A549 (cell line): ENCODE results near the gene SH2D4B. TPM values are rescaled to one million over a fixed set of nuclear protein-coding genes. Genes with fewer than 3 reads are reported as not detected.

Experiments
- ATAC-seq, 2 experiments: fragments of 200-7000 bp in 1 of 2; fragments of >200 bp in 1 of 2; cut with Nextera tagmentation in 1 of 2; cut with Tn5 transposase in 1 of 2; 3 replicates each; pipeline versions ENCODE4 v1.8.0 to v1.9.1; 2018 to 2020; ENCODE audit warnings: mild to moderate bottlenecking in 1 of 2, moderate library complexity in 1 of 2
- CTCF ChIA-PET: fragments of 300-600 bp; sonication (Branson Sonifier 250); formaldehyde crosslinking; extraction: SDS; loops from one replicate; lab custom pipeline; 2021; ENCODE audit warnings: antibody characterized with exemption, inconsistent platforms; lab: Yijun Ruan, JAX
- POLR2A ChIA-PET: fragments of 350-600 bp; formaldehyde crosslinking; extraction: SDS; loops from one replicate; lab custom pipeline; 2021; ENCODE audit warnings: antibody characterized with exemption, inconsistent platforms; lab: Yijun Ruan, JAX
- DNase-seq, 2 experiments: peaks; one replicate each; pipeline versions ENCODE4 v3.0.0 to v3.0.0-alpha.2; 2011 to 2016; ENCODE audit warnings: low read depth in 1 of 2, low spot score in 1 of 2
- FAIRE-seq: peaks from 2 replicates; lab custom pipeline; 2011; peaks lifted over from hg19 to GRCh38; lab: Jason Lieb, UNC
- H3K27ac ChIP-seq, 2 experiments: fragments of >200 bp; sonication (Bioruptor Twin); formaldehyde crosslinking; 3 replicates each; pipeline ENCODE4 v1.5.1; 2016 to 2017
- H3K4me1 ChIP-seq: fragments of >200 bp; sonication (Bioruptor Twin); formaldehyde crosslinking; 3 replicates; pipeline ENCODE4 v1.6.1; 2016
- H3K4me2 ChIP-seq: fragments of >200 bp; sonication (Bioruptor Twin); formaldehyde crosslinking; 3 replicates; pipeline ENCODE4 v1.6.1; 2016
- H3K4me3 ChIP-seq: fragments of >200 bp; sonication (Bioruptor Twin); formaldehyde crosslinking; 3 replicates; pipeline ENCODE4 v1.5.1; 2016
- H3K9me3 ChIP-seq: fragments of >200 bp; sonication (Bioruptor Twin); formaldehyde crosslinking; 3 replicates; pipeline ENCODE4 v1.6.1; 2016
- CBX2 ChIP-seq: fragments of 200-600 bp; sonication (generic); IDR thresholded peaks from 2 replicates; pipeline ENCODE4 v1.6.1; 2016; ENCODE audit warnings: low read depth, mild to moderate bottlenecking, borderline replicate concordance
- CBX8 ChIP-seq: fragments of 200-600 bp; sonication (generic); IDR thresholded peaks from 2 replicates; pipeline ENCODE4 v1.6.1; 2016
- CEBPB ChIP-seq, 2 experiments: fragments of >200 bp in 1 of 2; sonication (Bioruptor Twin) in 1 of 2; formaldehyde crosslinking in 1 of 2; IDR thresholded peaks; 2 replicates each; pipeline ENCODE4 v1.6.1; 2012 to 2016
- CHD2 ChIP-seq: fragments of 150-350 bp; IDR thresholded peaks from 2 replicates; pipeline ENCODE4 v1.6.1; 2014; ENCODE audit warnings: low read length; ENCODE audit not compliant: partially characterized antibody
- CHD4 ChIP-seq: fragments of 200-600 bp; sonication (generic); IDR thresholded peaks from 2 replicates; pipeline ENCODE4 v1.6.1; 2016; ENCODE audit warnings: antibody characterized with exemption, mild to moderate bottlenecking, borderline replicate concordance
- EHF ChIP-seq: fragments of 250-450 bp; sonication (Bioruptor Pico); IDR thresholded peaks from 2 replicates; pipeline ENCODE4 v1.5.0; 2020; ENCODE audit warnings: mild to moderate bottlenecking
- FOSL2 ChIP-seq, 2 experiments: fragments of 450-650 bp in 1 of 2; fragments of >200 bp in 1 of 2; sonication (Bioruptor Twin) in 1 of 2; formaldehyde crosslinking; IDR thresholded peaks; 2 replicates each; pipeline versions ENCODE4 v1.5.0 to v1.6.1; 2016 to 2020; ENCODE audit warnings: mild to moderate bottlenecking in 1 of 2, moderate library complexity in 1 of 2
- FOXS1 ChIP-seq: fragments of 250-450 bp; sonication (Bioruptor Pico); IDR thresholded peaks from 2 replicates; pipeline ENCODE4 v1.5.0; 2020; ENCODE audit warnings: mild to moderate bottlenecking, moderate library complexity
- JUN ChIP-seq, 2 experiments: fragments of >200 bp; sonication (Bioruptor Twin); formaldehyde crosslinking; IDR thresholded peaks; 2 replicates in 1 of 2; 3 replicates in 1 of 2; pipeline ENCODE4 v1.6.1; 2016 to 2017
- JUNB ChIP-seq: fragments of >200 bp; sonication (Bioruptor Twin); formaldehyde crosslinking; IDR thresholded peaks from 2 replicates; pipeline ENCODE4 v1.6.1; 2016
- MAZ ChIP-seq: fragments of 150-350 bp; IDR thresholded peaks from 2 replicates; pipeline ENCODE4 v1.6.1; 2014; ENCODE audit warnings: antibody characterized with exemption, low read depth, low read length, borderline replicate concordance
- MYC ChIP-seq: IDR thresholded peaks from 2 replicates; pipeline ENCODE4 v1.6.1; 2012; ENCODE audit warnings: mild to moderate bottlenecking, inconsistent platforms, low read length, improper control_type of control experiment, borderline replicate concordance
- NFE2L2 ChIP-seq: fragments of 150-350 bp; conservative IDR thresholded peaks from 2 replicates; pipeline ENCODE4 v1.6.1; 2014; ENCODE audit warnings: low read length
- NPAS2 ChIP-seq: fragments of 250-450 bp; sonication (Bioruptor Pico); IDR thresholded peaks from 2 replicates; pipeline ENCODE4 v1.8.0; 2022; ENCODE audit warnings: mild to moderate bottlenecking, moderate library complexity, borderline replicate concordance
- NR3C1 ChIP-seq: fragments of >200 bp; sonication (Bioruptor Twin); formaldehyde crosslinking; IDR thresholded peaks from 3 replicates; pipeline ENCODE4 v1.6.1; 2017
- PHF8 ChIP-seq: fragments of 200-600 bp; sonication (generic); IDR thresholded peaks from 2 replicates; pipeline ENCODE4 v1.6.1; 2016; ENCODE audit warnings: low read depth, mild to moderate bottlenecking, antibody characterized with exemption, moderate library complexity, borderline replicate concordance
- POLR2AphosphoS2 ChIP-seq: conservative IDR thresholded peaks from 2 replicates; pipeline ENCODE4 v1.6.1; 2012; ENCODE audit warnings: low read length, improper control_type of control experiment, inconsistent platforms
- RARB ChIP-seq: fragments of 250-450 bp; sonication (Bioruptor Pico); IDR thresholded peaks from 2 replicates; pipeline ENCODE4 v1.8.0; 2021; ENCODE audit warnings: mild to moderate bottlenecking, moderate library complexity
- RCOR1 ChIP-seq: fragments of 150-350 bp; IDR thresholded peaks from 2 replicates; pipeline ENCODE4 v1.6.1; 2014; ENCODE audit warnings: antibody characterized with exemption, low read length, low read depth
- RFX5 ChIP-seq: fragments of 450-650 bp; IDR thresholded peaks from 2 replicates; pipeline ENCODE4 v1.7.1; 2014; ENCODE audit warnings: antibody characterized with exemption, mild to moderate bottlenecking, moderate library complexity
- RNF2 ChIP-seq: fragments of 200-600 bp; sonication (generic); IDR thresholded peaks from 2 replicates; pipeline ENCODE4 v1.6.1; 2016; ENCODE audit warnings: low read depth, mild to moderate bottlenecking, antibody characterized with exemption, moderate library complexity, borderline replicate concordance
- SMC3 ChIP-seq: fragments of >200 bp; sonication (Bioruptor Twin); formaldehyde crosslinking; IDR thresholded peaks from 3 replicates; pipeline ENCODE4 v1.6.1; 2018; ENCODE audit warnings: inconsistent platforms
- TFCP2L1 ChIP-seq: fragments of 250-450 bp; sonication (Bioruptor Pico); IDR thresholded peaks from 2 replicates; pipeline ENCODE4 v1.5.0; 2021; ENCODE audit warnings: mild to moderate bottlenecking
- TP53 ChIP-seq: fragments of 250-450 bp; sonication (Bioruptor Pico); IDR thresholded peaks from 2 replicates; pipeline ENCODE4 v1.5.0; 2021; ENCODE audit warnings: mild to moderate bottlenecking, moderate library complexity
- ZC3H11A ChIP-seq: fragments of 450-650 bp; IDR thresholded peaks from 2 replicates; pipeline ENCODE4 v1.6.1; 2014; ENCODE audit warnings: antibody characterized with exemption, mild to moderate bottlenecking
- ZFP36 ChIP-seq: fragments of 450-650 bp; IDR thresholded peaks from 2 replicates; pipeline ENCODE4 v1.6.1; 2014; ENCODE audit warnings: borderline replicate concordance; ENCODE audit not compliant: partially characterized antibody
- WGBS: methylation state at CpG from one replicate; pipeline ENCODE4 v1.1.6; 2017; ENCODE audit errors: missing lambda C conversion rate; 5-methylcytosine and 5-hydroxymethylcytosine counted together
- polyA plus RNA-seq, 4 experiments: library from polyadenylated mRNA; depleted of rRNA in 3 of 4; stranded (reverse); fragments of >200 nt; fragmentation: RNase III in 1 of 4; extraction: RNeasy Plus Mini Kit Qiagen cat#74134 plus additional on column Dnase treatment in 1 of 4; gene quantifications; 2 replicates in 3 of 4; 3 replicates in 1 of 4; pipeline ENCODE4 v1.2.3, GENCODE V29; 2011 to 2017
- TF ChIP-seq, protein P1 (sequence below): fragments of 150-350 bp; IDR thresholded peaks from 2 replicates; pipeline ENCODE4 v1.6.1; 2014; ENCODE audit warnings: low read depth, mild to moderate bottlenecking, low read length
- TF ChIP-seq, protein P2 (sequence below): fragments of >200 bp; sonication (Bioruptor Twin); formaldehyde crosslinking; IDR thresholded peaks from 3 replicates; pipeline ENCODE4 v1.5.1; 2016
- TF ChIP-seq, protein P3 (sequence below): fragments of 450-650 bp; IDR thresholded peaks from 2 replicates; pipeline ENCODE4 v1.6.1; 2014; ENCODE audit warnings: antibody characterized with exemption

The SH2D4B gene
- polyA plus RNA-seq, 2 of the 4 experiments (the other 2 are of a cell fraction), result 0.01 to 0.12 TPM

DNA sequence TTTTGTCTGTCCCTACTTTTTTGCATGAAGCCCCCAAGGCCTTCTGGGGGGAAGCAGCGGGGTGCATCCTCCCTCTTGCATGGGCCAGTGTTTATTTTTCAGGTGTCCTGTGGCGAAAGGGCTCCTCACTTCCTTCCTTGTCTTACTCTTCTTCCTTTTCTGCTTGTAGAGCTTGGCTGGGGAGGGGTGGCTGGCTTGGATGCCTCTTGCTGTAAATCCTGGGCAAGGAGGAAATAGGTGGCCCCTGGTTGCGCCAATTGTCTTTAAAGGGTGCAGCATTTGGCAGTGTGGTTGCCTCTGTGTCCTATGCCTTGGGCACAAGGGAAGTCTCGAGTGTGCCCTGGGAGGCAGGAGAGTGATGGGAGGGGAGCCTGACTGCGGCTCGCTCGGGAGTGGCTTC, 95.0 kb downstream of the SH2D4B start:
- CTCF ChIA-PET, result interaction anchor here (3.8 kb wide), 1 partner anchor 31 kb away, joined by 15 read pairs; no protein-coding TSS in a partner anchor
- ATAC-seq, result no peak
- WGBS, result 33% methylated on average over 7 of the region's 7 CpGs
- no peak for FAIRE-seq
- Histone ChIP-seq H3K4me3 (no peak overlapping the region), H3K9me3 (no peaks in the 10 kb centered on the region), H3K4me1 (no peaks in the 10 kb centered on the region), H3K4me2 (no peak overlapping the region), H3K27ac (no peak overlapping the region)
- no peak for DNase-seq
- POLR2A ChIA-PET, result no interaction called here
- TF ChIP-seq CEBPB (IDR thresholded peaks at IDR 0.05) (no peak), FOSL2 (IDR thresholded peaks at IDR 0.05) (no peak), FOSL2 (CRISPR knock-in tag; IDR thresholded peaks at IDR 0.05) (no peak), SMC3 (no peak), CBX8 (no peak), MAZ (no peak), TP53 (CRISPR knock-in tag) (no peak), NR3C1 (no peak), ZFP36 (no peak), CHD2 (no peak), RARB (CRISPR knock-in tag) (no peak), TFCP2L1 (no peak), RFX5 (no peak), MYC (no peak), CBX2 (no peak)
- TF ChIP-seq, protein P1, sequence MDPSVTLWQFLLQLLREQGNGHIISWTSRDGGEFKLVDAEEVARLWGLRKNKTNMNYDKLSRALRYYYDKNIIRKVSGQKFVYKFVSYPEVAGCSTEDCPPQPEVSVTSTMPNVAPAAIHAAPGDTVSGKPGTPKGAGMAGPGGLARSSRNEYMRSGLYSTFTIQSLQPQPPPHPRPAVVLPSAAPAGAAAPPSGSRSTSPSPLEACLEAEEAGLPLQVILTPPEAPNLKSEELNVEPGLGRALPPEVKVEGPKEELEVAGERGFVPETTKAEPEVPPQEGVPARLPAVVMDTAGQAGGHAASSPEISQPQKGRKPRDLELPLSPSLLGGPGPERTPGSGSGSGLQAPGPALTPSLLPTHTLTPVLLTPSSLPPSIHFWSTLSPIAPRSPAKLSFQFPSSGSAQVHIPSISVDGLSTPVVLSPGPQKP, result no peak
- TF ChIP-seq, protein P2, sequence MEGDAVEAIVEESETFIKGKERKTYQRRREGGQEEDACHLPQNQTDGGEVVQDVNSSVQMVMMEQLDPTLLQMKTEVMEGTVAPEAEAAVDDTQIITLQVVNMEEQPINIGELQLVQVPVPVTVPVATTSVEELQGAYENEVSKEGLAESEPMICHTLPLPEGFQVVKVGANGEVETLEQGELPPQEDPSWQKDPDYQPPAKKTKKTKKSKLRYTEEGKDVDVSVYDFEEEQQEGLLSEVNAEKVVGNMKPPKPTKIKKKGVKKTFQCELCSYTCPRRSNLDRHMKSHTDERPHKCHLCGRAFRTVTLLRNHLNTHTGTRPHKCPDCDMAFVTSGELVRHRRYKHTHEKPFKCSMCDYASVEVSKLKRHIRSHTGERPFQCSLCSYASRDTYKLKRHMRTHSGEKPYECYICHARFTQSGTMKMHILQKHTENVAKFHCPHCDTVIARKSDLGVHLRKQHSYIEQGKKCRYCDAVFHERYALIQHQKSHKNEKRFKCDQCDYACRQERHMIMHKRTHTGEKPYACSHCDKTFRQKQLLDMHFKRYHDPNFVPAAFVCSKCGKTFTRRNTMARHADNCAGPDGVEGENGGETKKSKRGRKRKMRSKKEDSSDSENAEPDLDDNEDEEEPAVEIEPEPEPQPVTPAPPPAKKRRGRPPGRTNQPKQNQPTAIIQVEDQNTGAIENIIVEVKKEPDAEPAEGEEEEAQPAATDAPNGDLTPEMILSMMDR, result no peak

DNA sequence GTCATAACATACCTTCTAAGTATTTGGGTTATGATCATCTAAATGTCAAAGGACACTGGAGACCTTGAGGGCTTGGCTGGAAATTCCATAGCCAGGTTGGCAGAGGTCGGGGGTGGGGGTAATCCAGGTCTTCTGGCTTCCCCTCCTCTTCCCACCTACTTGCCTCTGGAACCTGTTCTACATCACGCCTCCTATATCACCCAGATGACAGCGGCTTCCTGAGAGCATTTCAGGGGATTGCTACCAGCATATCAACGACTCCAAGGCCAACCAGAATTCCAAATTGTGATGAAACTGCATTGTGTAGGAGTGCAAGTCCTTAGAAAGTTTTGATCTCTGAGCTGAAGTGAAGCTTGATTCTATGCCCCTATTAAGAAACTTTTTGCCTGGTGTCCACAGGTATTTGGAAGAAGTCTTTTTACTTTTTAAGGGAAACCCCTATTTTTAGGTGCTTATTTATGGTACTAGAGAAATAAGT, 95.7 kb downstream of the SH2D4B start:
- DNase-seq, result no peak
- Histone ChIP-seq H3K9me3 (no peaks in the 10 kb centered on the region), H3K4me3 (no peak overlapping the region), H3K4me2 (no peak overlapping the region), H3K27ac (no peak overlapping the region), H3K4me1 (no peaks in the 10 kb centered on the region)
- no peak for ATAC-seq
- WGBS, result 14% methylated on average over 4 of the region's 4 CpGs
- ChIA-PET CTCF (interaction anchor here (3.8 kb wide), 1 partner anchor 30 kb away, joined by 15 read pairs; no protein-coding TSS in a partner anchor), POLR2A (no interaction called here)
- no peak for FAIRE-seq
- no peak for TF ChIP-seq NR3C1
- TF ChIP-seq, protein P1, result no peak
- TF ChIP-seq RNF2, result no peak
- no peak for TF ChIP-seq CHD4
- TF ChIP-seq JUN (IDR thresholded peaks at IDR 0.05), result no peak
- no peak for TF ChIP-seq POLR2AphosphoS2
- TF ChIP-seq, protein P3, sequence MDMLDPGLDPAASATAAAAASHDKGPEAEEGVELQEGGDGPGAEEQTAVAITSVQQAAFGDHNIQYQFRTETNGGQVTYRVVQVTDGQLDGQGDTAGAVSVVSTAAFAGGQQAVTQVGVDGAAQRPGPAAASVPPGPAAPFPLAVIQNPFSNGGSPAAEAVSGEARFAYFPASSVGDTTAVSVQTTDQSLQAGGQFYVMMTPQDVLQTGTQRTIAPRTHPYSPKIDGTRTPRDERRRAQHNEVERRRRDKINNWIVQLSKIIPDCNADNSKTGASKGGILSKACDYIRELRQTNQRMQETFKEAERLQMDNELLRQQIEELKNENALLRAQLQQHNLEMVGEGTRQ, result no peak
- TF ChIP-seq PHF8, result no peak
- TF ChIP-seq NPAS2 (CRISPR knock-in tag), result no peak
- TF ChIP-seq JUNB, result no peak
- no peak for TF ChIP-seq ZC3H11A
- TF ChIP-seq FOSL2 (IDR thresholded peaks at IDR 0.05), result no peak
- TF ChIP-seq FOSL2 (CRISPR knock-in tag; IDR thresholded peaks at IDR 0.05), result no peak
- TF ChIP-seq NFE2L2, result no peak
- no peak for TF ChIP-seq RCOR1
- TF ChIP-seq EHF (CRISPR knock-in tag), result no peak
- TF ChIP-seq FOXS1, result no peak
